ENCODE measurements around the gene F11R.

Gene F11R

GRCh38 chr1:161061419-161061818 is 40.5 kb upstream of the F11R start:
- no peak for DNase-seq (ENCODE audit: extremely low spot score)
- POLR2A ChIA-PET = interaction anchor here (2.6 kb wide), 1 partner anchor 16 kb away, joined by 6 read pairs; the partner anchor contains the start of gene USF1
- TF ChIP-seq FOXK2 (IDR thresholded peaks at IDR 0.05) = no peak
- TF ChIP-seq ARNT (IDR thresholded peaks at IDR 0.05) = no peak
- TF ChIP-seq FOXM1 (IDR thresholded peaks at IDR 0.05; ENCODE audit: borderline replicate concordance) = no peak
- no peak for TF ChIP-seq ZNF384 (IDR thresholded peaks at IDR 0.05)
- TF ChIP-seq BHLHE40 (IDR thresholded peaks at IDR 0.05; ENCODE audit: borderline replicate concordance) = no peak
- TF ChIP-seq ELF4 (IDR thresholded peaks at IDR 0.05) = no peak
- TF ChIP-seq NFRKB (IDR thresholded peaks at IDR 0.05) = no peak
- TF ChIP-seq CTBP1 (IDR thresholded peaks at IDR 0.05; ENCODE audit: borderline replicate concordance) = no peak
- TF ChIP-seq LEF1 (IDR thresholded peaks at IDR 0.05; ENCODE audit: borderline replicate concordance) = no peak
- no peak for TF ChIP-seq SP1 (IDR thresholded peaks at IDR 0.05)
- no peak for TF ChIP-seq FOXA1 (IDR thresholded peaks at IDR 0.05)
- TF ChIP-seq PKNOX1 (IDR thresholded peaks at IDR 0.05) = no peak
- no peak for TF ChIP-seq HDGF (IDR thresholded peaks at IDR 0.05; ENCODE audit: borderline replicate concordance)
- no peak for TF ChIP-seq TARDBP (IDR thresholded peaks at IDR 0.05)
- CTCF ChIA-PET = no interaction called here

DNA sequence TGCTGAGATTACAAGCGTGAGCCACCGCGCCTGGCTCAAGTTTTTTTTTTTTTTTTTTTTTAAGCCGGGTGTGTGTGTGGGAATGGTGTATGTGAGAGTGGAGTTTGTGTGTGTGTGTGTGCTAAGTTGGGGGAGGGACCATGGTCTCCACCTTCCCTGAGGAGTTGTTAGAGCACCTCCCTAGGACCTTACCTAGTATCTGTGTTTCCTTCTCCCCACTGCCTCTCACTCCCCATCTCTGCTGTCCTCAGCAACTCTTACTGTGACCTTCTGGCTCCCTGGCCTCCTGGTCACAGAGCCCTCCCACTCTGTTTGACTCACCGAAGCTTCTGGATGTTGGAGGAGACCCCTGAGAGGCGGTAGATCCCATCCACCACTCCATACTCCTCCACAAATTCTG is 38.3 kb upstream of the F11R start:
- DNase-seq (ENCODE audit: extremely low spot score) = no peak
- CTCF ChIA-PET = no interaction called here
- POLR2A ChIA-PET = interaction anchor here (1.1 to 2.6 kb wide), 2 partner anchors 10 to 13 kb away, joined by 5 to 6 read pairs; partner anchors contain the start of gene USF1
- TF ChIP-seq CTBP1 (IDR thresholded peaks at IDR 0.05; ENCODE audit: borderline replicate concordance) (no peak), ELF4 (IDR thresholded peaks at IDR 0.05) (no peak), NFRKB (IDR thresholded peaks at IDR 0.05) (no peak), FOXA1 (IDR thresholded peaks at IDR 0.05) (no peak), HDGF (IDR thresholded peaks at IDR 0.05; ENCODE audit: borderline replicate concordance) (no peak), FOXK2 (IDR thresholded peaks at IDR 0.05) (no peak), SP1 (IDR thresholded peaks at IDR 0.05) (no peak), SUZ12 (IDR thresholded peaks at IDR 0.05) (no peak), LEF1 (IDR thresholded peaks at IDR 0.05; ENCODE audit: borderline replicate concordance) (no peak), ARNT (IDR thresholded peaks at IDR 0.05) (no peak), PKNOX1 (IDR thresholded peaks at IDR 0.05) (no peak), FOXM1 (IDR thresholded peaks at IDR 0.05; ENCODE audit: borderline replicate concordance) (no peak), BHLHE40 (IDR thresholded peaks at IDR 0.05; ENCODE audit: borderline replicate concordance) (no peak), ZNF384 (IDR thresholded peaks at IDR 0.05) (no peak), L3MBTL2 (conservative IDR thresholded peaks at IDR 0.05) (no peak), TARDBP (IDR thresholded peaks at IDR 0.05) (no peak)

- POLR2A ChIA-PET = interaction anchor here (1.3 to 1.4 kb wide), 2 partner anchors 9 kb away, joined by 4 read pairs; partner anchors contain the start of gene USF1
- CTCF ChIA-PET = no interaction called here
- DNase-seq (ENCODE audit: extremely low spot score) = no peak
- TF ChIP-seq NFRKB (IDR thresholded peaks at IDR 0.05) = no peak
- TF ChIP-seq ELF4 (IDR thresholded peaks at IDR 0.05) = no peak
- no peak for TF ChIP-seq SUZ12 (IDR thresholded peaks at IDR 0.05)
- TF ChIP-seq FOXA1 (IDR thresholded peaks at IDR 0.05) = no peak
- TF ChIP-seq FOXK2 (IDR thresholded peaks at IDR 0.05) = no peak
- TF ChIP-seq PKNOX1 (IDR thresholded peaks at IDR 0.05) = no peak
- TF ChIP-seq CTBP1 (IDR thresholded peaks at IDR 0.05; ENCODE audit: borderline replicate concordance) = no peak
- TF ChIP-seq ZNF384 (IDR thresholded peaks at IDR 0.05) = no peak
- TF ChIP-seq HDGF (IDR thresholded peaks at IDR 0.05; ENCODE audit: borderline replicate concordance) = no peak
- TF ChIP-seq BHLHE40 (IDR thresholded peaks at IDR 0.05; ENCODE audit: borderline replicate concordance) = no peak
- TF ChIP-seq TARDBP (IDR thresholded peaks at IDR 0.05) = no peak
- TF ChIP-seq FOXM1 (IDR thresholded peaks at IDR 0.05; ENCODE audit: borderline replicate concordance) = no peak
- TF ChIP-seq SP1 (IDR thresholded peaks at IDR 0.05) = no peak
- no peak for TF ChIP-seq L3MBTL2 (conservative IDR thresholded peaks at IDR 0.05)
- no peak for TF ChIP-seq ARNT (IDR thresholded peaks at IDR 0.05)
- no peak for TF ChIP-seq LEF1 (IDR thresholded peaks at IDR 0.05; ENCODE audit: borderline replicate concordance)
Measured at GRCh38 chr1:161054805-161055204, 33.9 kb upstream of the F11R start.

DNA sequence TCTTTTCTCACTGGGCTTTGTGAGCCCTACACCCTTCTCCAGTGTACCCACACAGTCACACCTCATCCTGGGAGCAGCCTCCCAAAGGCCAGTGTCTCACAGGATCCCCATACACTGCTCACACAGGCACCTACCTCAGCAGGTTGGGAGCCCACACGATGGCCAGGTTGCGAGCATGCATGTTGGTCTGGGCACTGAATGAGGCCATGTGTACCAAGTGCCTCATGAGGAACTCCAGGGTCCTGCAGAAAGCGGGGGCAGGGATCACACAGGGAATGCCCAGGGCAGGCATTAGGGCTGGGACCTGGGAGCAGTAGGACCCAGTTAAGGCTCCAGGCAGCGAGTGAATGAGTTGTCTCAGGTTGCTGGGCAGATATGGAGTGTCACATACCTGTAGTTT is 33.3 kb upstream of the F11R start:
- TF ChIP-seq TARDBP (IDR thresholded peaks at IDR 0.05) (no peak), ZNF384 (IDR thresholded peaks at IDR 0.05) (no peak), BHLHE40 (IDR thresholded peaks at IDR 0.05; ENCODE audit: borderline replicate concordance) (no peak), SUZ12 (IDR thresholded peaks at IDR 0.05) (no peak), PKNOX1 (IDR thresholded peaks at IDR 0.05) (no peak), ELF4 (IDR thresholded peaks at IDR 0.05) (no peak), SP1 (IDR thresholded peaks at IDR 0.05) (no peak), L3MBTL2 (conservative IDR thresholded peaks at IDR 0.05) (no peak), LEF1 (IDR thresholded peaks at IDR 0.05; ENCODE audit: borderline replicate concordance) (no peak), CTBP1 (IDR thresholded peaks at IDR 0.05; ENCODE audit: borderline replicate concordance) (no peak), FOXA1 (IDR thresholded peaks at IDR 0.05) (no peak)
- ChIA-PET CTCF (no interaction called here), POLR2A (interaction anchor here (1.4 kb wide), 1 partner anchor 9 kb away, joined by 4 read pairs; the partner anchor contains the start of gene USF1)
- DNase-seq (ENCODE audit: extremely low spot score) = no peak

- ChIA-PET POLR2A (no interaction called here), CTCF (no interaction called here)
- TF ChIP-seq BHLHE40 (IDR thresholded peaks at IDR 0.05; ENCODE audit: borderline replicate concordance) (no peak), FOXK2 (IDR thresholded peaks at IDR 0.05) (no peak), L3MBTL2 (conservative IDR thresholded peaks at IDR 0.05) (no peak), TARDBP (IDR thresholded peaks at IDR 0.05) (no peak), ARNT (IDR thresholded peaks at IDR 0.05) (no peak), SUZ12 (IDR thresholded peaks at IDR 0.05) (no peak)
- DNase-seq (ENCODE audit: extremely low spot score) = no peak
Measured at GRCh38 chr1:161052899-161053298, 31.9 kb upstream of the F11R start.

All from HEK293T (cell line).